GF-D8 (cell line): ENCODE data around the gene SPOCK2.

Experiments
- DNase-seq: peaks from one replicate; lab custom pipeline; 2025; lab: John Stamatoyannopoulos, UW

SPOCK2 gene

GRCh38 chr10:72087392-72087968 lies 871 bp downstream of the SPOCK2 start:
- no peak for DNase-seq

GRCh38 chr10:72086466-72087391 lies 1.6 kb downstream of the SPOCK2 start:
- DNase-seq = no peak

- DNase-seq = no peak
Measured at GRCh38 chr10:72085864-72086465, 2.4 kb downstream of the SPOCK2 start.

- no peak for DNase-seq
Measured at GRCh38 chr10:72085166-72085565, 3.2 kb downstream of the SPOCK2 start.

GRCh38 chr10:72083790-72084459 lies 4.4 kb downstream of the SPOCK2 start:
- no peak for DNase-seq

- DNase-seq = no peak
Measured at GRCh38 chr10:72082856-72083789, 5.2 kb downstream of the SPOCK2 start.

GRCh38 chr10:72081772-72082590 lies 6.4 kb downstream of the SPOCK2 start:
- no peak for DNase-seq

GRCh38 chr10:72081210-72081609 lies 7.1 kb downstream of the SPOCK2 start:
- DNase-seq = no peak

GRCh38 chr10:72080042-72080975 lies 8.0 kb downstream of the SPOCK2 start:
- no peak for DNase-seq

GRCh38 chr10:72079356-72079755 lies 9.0 kb downstream of the SPOCK2 start:
- DNase-seq = no peak

GRCh38 chr10:72077275-72077990 lies 10.9 kb downstream of the SPOCK2 start:
- no peak for DNase-seq

- DNase-seq = no peak
Measured at GRCh38 chr10:72076756-72077155, 11.6 kb downstream of the SPOCK2 start.

- no peak for DNase-seq
Measured at GRCh38 chr10:72075376-72076115, 12.8 kb downstream of the SPOCK2 start.

GRCh38 chr10:72074574-72075375 lies 13.6 kb downstream of the SPOCK2 start:
- DNase-seq = no peak

- DNase-seq = no peak
Measured at GRCh38 chr10:72073708-72074573, 14.4 kb downstream of the SPOCK2 start.

- no peak for DNase-seq
Measured at GRCh38 chr10:72072639-72073038, 15.7 kb downstream of the SPOCK2 start.
